Liver (tissue), 3 donors: ENCODE measurements around the gene RNF135.

Experiments
- CTCF ChIP-seq: fragments of 150-350 bp; IDR thresholded peaks from 2 replicates; pipeline ENCODE4 v1.5.1; 2017; ENCODE audit warnings: improper control_type of control experiment, low read depth, low read length; ENCODE audit not compliant: missing input control
- MAX ChIP-seq: IDR thresholded peaks from 2 replicates; pipeline ENCODE4 v1.6.1; 2016; ENCODE audit warnings: antibody characterized with exemption
- RXRA ChIP-seq, 2 donors: IDR thresholded peaks; 2 replicates each; pipeline ENCODE4 v1.6.1; 2017 to 2018; ENCODE audit warnings: antibody characterized with exemption in 2 of 2, mild to moderate bottlenecking in 1 of 2
- SP1 ChIP-seq: IDR thresholded peaks from 2 replicates; pipeline ENCODE4 v1.6.1; 2018; ENCODE audit warnings: antibody characterized with exemption, mild to moderate bottlenecking
- TAF1 ChIP-seq: conservative IDR thresholded peaks from 2 replicates; pipeline ENCODE4 v1.6.1; 2016; ENCODE audit warnings: antibody characterized with exemption, mild to moderate bottlenecking
- donor health status: healthy.
- donor health status: healthy.

GRCh38 chr17:30975042-30975820 lies 4.4 kb downstream of the RNF135 start:
- TF ChIP-seq SP1 (no peak), TAF1 (no peak), CTCF (no peak), RXRA (IDR thresholded peaks at IDR 0.05) (no peak), MAX (no peak)
